ENCODE measurements around the gene TSEN2. TPM values are rescaled to one million over a fixed set of nuclear protein-coding genes. Genes with fewer than 3 reads are reported as not detected.
"Not testable (repeated sequence)": the region's sequence is repeated elsewhere in the genome, so short reads cannot be mapped to it uniquely, and the experiment has no call there.

The TSEN2 gene
- total RNA-seq (2014; rRNA removed; shearing (Covaris generic)), result 27.3 and 29.9 TPM in 2 replicates

- peak; percentile 89 for DNase-seq (ENCODE audit: low spot score)
Measured at GRCh38 chr3:12484198-12484982, at the start of gene TSEN2. Gene TSEN2, plus strand, starts transcription at chr3:12484480. Its CDS starts 5,321 bp downstream, at chr3:12489801.

- DNase-seq (ENCODE audit: low spot score), result peak; percentile 58
Measured at GRCh38 chr3:12436514-12437220, 47.6 kb upstream of the TSEN2 start.

- no peak for DNase-seq (ENCODE audit: low spot score)
Measured at GRCh38 chr3:12437221-12437605, 47.1 kb upstream of the TSEN2 start.

GRCh38 chr3:12437861-12438260, 46.4 kb upstream of the TSEN2 start:
- DNase-seq (ENCODE audit: low spot score), result no peak

DNA sequence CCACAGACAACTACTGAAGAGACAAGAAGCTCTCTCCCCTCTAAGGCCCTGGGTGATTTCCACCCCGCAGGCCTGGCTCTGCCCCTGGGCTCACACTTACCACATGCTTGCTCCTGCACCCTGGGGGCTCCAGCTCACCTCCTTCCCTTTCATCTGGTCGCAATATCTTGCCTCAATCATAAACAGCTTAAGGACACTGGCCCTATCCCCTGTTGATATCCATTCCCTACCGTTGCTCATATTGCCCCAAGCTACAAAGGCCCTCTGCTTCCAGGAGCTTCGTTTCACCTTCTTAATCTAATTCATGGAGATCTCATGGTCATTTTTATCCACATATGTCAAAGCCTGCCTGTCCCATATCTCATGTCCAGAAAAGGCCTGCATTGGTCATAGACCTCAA, 46.0 kb upstream of the TSEN2 start:
- DNase-seq (ENCODE audit: low spot score), result no peak

DNA sequence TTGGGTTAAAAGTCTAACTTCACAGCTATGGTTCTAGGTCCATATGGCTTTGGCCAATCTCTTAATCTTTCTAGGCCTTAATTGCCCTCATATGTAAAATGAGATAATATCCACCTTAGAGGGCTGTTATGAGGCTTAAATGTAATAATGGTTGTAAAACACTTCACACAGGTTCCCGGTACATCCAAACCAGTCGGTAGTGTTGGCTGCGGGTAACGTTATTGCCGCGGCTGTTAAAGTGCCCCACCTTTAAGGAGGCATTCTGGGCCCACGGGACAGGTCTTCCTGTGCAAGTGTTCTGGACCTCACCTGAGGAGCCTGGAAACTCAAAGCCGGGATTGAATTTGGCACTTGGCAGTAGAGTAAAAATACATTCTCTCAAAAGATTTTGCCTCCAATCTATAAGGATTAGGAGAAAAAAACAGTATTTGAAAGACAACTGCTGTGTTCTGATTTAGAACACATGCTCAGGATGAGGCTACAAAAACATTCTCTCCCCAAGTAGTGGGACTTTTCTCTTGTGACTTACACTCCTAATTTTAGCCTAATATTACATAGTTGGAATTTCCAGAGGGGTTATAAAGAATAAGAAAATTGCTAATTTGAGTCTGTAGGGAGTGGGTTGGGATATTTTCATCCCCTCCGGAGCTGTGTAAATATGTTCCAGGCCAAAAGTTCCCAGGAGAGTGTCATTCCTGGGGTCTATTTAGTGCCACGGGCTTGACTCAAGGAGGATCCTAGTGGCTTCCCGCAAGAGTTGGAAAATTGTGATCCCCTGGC, 44.9 kb upstream of the TSEN2 start:
- no peak for DNase-seq (ENCODE audit: low spot score)

- DNase-seq (ENCODE audit: low spot score), result no peak
Measured at GRCh38 chr3:12440927-12441714, 43.2 kb upstream of the TSEN2 start.

GRCh38 chr3:12442654-12443501, 41.4 kb upstream of the TSEN2 start:
- peak; percentile 80 for DNase-seq (ENCODE audit: low spot score)

GRCh38 chr3:12443781-12444522, 40.3 kb upstream of the TSEN2 start:
- DNase-seq (ENCODE audit: low spot score), result no peak

DNA sequence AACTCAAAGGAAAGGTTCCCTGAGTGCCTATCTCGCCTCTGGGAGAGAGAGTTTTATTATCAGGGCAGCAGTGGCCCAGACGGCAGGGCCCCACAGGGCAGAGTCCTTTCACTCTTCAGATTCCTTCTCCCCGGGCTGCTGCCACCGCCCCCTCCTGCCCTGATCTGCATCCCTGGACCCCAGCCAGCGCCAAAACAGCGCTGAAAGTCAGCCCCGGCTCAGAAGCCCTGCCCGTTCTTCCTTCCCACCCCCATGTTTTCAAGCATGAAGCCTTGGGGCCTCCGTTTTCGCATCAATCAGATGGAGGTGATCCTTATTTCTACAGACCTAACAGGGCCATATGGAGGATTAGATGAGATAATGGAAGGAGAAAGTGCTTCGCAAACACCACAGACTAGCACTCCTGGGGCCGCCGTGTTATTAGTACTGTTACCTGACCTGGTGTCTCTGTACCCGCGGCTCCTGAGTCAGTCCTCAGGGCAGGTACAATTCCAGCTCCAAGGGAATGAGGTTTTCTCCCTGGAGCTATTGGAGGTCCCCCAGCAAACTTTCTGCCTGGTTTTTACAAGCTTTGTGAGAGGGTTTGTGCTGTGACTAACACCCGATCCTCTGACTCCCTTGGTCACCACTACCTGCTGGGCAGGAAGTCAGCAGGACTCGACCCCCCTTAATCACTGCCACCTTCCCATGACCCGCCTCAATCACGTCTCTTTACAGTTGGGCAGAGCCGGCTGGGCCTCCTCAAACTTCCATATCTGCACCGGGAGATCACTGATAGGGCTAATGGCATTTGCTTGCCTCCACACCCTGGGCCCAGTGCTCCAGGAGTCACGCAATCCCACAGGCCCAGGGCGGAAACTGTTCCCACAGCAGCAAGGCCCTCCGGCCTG, 39.5 kb upstream of the TSEN2 start:
- peak; percentile 96 for DNase-seq (ENCODE audit: low spot score)

GRCh38 chr3:12445523-12446240, 38.6 kb upstream of the TSEN2 start:
- DNase-seq (ENCODE audit: low spot score), result no peak

- DNase-seq (ENCODE audit: low spot score), result no peak
Measured at GRCh38 chr3:12446298-12446697, 38.0 kb upstream of the TSEN2 start.

- DNase-seq (ENCODE audit: low spot score), result no peak
Measured at GRCh38 chr3:12447075-12447474, 37.2 kb upstream of the TSEN2 start.

- not testable (repeated sequence) for DNase-seq (ENCODE audit: low spot score)
Measured at GRCh38 chr3:12448404-12449202, 35.7 kb upstream of the TSEN2 start.

DNA sequence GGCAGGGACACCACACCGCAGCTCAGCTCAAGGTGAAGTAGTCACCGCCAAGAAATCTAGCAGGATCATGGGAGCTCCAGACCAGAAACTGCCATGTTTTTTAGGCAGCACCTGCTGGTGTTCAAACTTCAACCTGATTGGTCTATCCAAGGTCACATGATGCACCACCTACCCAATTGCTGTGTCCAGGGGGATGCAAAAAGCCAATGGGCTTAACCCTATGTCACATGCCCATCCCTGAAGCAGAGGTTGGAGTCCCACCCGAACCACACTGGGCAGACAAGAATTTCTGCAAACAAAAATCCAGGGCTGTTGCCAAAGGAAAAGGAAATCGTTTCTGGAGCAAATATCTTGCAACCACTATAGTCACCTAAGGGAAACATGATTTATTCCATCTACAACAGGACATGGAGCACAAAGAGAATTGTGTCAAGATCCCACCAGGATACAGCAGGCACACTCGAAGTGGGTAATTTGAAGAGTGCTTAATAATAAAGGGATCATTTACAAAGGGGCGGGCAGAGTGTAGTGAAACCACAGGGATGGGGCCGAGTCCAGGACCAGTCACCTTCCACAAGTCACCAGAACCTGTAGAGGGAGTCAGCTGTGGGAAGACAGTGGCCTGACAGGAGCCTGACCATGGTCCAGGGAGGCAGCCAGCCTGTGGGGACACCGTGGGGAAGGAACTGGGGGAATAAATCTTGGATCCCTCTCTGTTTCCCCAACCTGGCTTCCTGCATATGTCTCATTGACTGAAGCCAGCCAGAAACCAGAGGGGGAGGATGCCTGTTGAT, 34.2 kb upstream of the TSEN2 start:
- no peak for DNase-seq (ENCODE audit: low spot score)

DNA sequence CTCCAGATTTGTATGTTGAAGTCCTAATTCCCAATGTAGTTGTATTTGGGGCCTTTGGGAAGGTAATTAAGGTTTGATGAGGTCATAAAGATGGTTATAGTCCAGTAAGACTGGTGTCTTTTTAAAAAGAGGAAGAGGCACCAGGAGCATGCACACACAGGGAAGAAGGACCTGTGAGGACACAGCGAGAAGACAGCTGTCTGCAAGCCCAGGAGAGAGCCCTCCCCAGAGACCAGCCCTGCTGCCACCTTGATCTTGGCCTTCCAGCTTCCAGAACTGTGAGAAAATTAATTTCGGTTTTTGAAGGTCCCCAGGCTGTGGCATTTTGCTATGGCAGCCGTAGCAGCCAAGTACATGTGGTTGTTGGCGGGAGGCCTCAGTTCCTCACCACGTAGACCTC, 32.8 kb upstream of the TSEN2 start:
- no peak for DNase-seq (ENCODE audit: low spot score)

GRCh38 chr3:12451960-12452359, 32.3 kb upstream of the TSEN2 start:
- DNase-seq (ENCODE audit: low spot score), result no peak

Measured in A172 (cell line).